ENCODE data around the gene ANG.

DNA sequence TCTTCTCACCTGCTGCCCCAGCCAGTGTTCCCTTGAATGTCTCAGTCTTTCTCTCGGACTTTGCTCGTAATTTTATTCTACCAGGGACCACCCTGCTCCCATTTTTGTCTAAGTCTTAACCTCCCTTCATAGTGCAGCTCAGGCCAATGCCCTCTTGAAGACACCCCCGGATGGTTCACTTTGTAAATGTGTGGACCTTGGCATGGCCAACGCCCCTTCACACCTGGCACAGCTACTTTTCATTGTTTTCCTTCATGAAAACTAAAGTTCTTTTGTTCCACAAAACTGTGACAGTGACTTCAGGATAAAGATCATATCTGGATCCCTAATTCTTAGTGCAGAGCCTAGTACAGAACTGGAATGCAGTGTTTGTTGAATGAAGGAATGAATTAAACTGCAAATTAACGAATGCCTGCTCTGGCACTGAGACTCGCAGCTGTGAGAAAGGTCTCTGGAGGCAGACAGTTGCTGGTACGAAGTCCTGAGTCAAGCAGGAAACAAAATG, 7.7 kb upstream of the ANG start:
- TF ChIP-seq, protein P1, sequence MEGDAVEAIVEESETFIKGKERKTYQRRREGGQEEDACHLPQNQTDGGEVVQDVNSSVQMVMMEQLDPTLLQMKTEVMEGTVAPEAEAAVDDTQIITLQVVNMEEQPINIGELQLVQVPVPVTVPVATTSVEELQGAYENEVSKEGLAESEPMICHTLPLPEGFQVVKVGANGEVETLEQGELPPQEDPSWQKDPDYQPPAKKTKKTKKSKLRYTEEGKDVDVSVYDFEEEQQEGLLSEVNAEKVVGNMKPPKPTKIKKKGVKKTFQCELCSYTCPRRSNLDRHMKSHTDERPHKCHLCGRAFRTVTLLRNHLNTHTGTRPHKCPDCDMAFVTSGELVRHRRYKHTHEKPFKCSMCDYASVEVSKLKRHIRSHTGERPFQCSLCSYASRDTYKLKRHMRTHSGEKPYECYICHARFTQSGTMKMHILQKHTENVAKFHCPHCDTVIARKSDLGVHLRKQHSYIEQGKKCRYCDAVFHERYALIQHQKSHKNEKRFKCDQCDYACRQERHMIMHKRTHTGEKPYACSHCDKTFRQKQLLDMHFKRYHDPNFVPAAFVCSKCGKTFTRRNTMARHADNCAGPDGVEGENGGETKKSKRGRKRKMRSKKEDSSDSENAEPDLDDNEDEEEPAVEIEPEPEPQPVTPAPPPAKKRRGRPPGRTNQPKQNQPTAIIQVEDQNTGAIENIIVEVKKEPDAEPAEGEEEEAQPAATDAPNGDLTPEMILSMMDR (IDR thresholded peaks at IDR 0.05; ENCODE audit: low read depth, low read length): no peak
- no peak for TF ChIP-seq EZH2phosphoT487 (IDR thresholded peaks at IDR 0.05; ENCODE audit: low read depth)
